PC-3 (cell line): ENCODE data around the gene FBXW4. TPM values are rescaled to one million over a fixed set of nuclear protein-coding genes. Genes with fewer than 3 reads are reported as not detected.
A peak's percentile ranks its signal among the peaks of the same experiment; 100 is the strongest.

Experiments
- ATAC-seq: fragments of 200-7000 bp; cut with Tn5 transposase; 2 replicates; pipeline ENCODE4 v1.9.1; 2020; ENCODE audit warnings: mild to moderate bottlenecking, moderate library complexity
- BruUV-seq: library from RNA; stranded (reverse); fragments of 400-500 nt; replicated peaks from 2 replicates; lab custom pipeline; 2021; lab: Mats Ljungman, UMichigan
- CTCF ChIA-PET: fragments of 300-600 bp; sonication (Branson Sonifier 250); formaldehyde crosslinking; loops from one replicate; lab custom pipeline; 2022; ENCODE audit warnings: antibody characterized with exemption; lab: Charles Lee
- POLR2A ChIA-PET: fragments of 300-600 bp; sonication (Branson Sonifier 250); formaldehyde crosslinking; loops from one replicate; lab custom pipeline; 2022; ENCODE audit warnings: antibody characterized with exemption; ENCODE audit not compliant: unreplicated experiment; lab: Charles Lee
- DNase-seq: peaks from one replicate; pipeline ENCODE4 v3.0.0-alpha.2; 2015
- H2AFZ ChIP-seq: fragments of 300-600 bp; sonication (generic); 2 replicates; pipeline ENCODE4 v1.6.0; 2016; ENCODE audit warnings: antibody characterized with exemption, low read length
- H3F3A ChIP-seq: fragments of 300-600 bp; sonication (generic); one replicate; pipeline ENCODE4 v1.6.0; 2017; ENCODE audit warnings: antibody characterized with exemption, low read length, control low read depth, mild to moderate bottlenecking; ENCODE audit not compliant: unreplicated experiment
- H3K27ac ChIP-seq: fragments of 300-600 bp; sonication (generic); 2 replicates; pipeline ENCODE4 v1.5.1; 2016; ENCODE audit warnings: mild to moderate bottlenecking, low read length
- H3K27me3 ChIP-seq: fragments of 300-600 bp; sonication (generic); 2 replicates; pipeline ENCODE4 v1.6.1; 2016; ENCODE audit warnings: low read length, mixed read lengths
- H3K36me3 ChIP-seq: fragments of 300-600 bp; sonication (generic); 2 replicates; pipeline ENCODE4 v1.6.1; 2016; ENCODE audit warnings: low read depth, mixed run types, low read length, mixed read lengths
- H3K4me1 ChIP-seq: fragments of 300-600 bp; sonication (generic); 2 replicates; pipeline ENCODE4 v1.5.1; 2016; ENCODE audit warnings: low read length; ENCODE audit not compliant: insufficient read depth
- H3K4me2 ChIP-seq: fragments of 300-600 bp; sonication (generic); 2 replicates; pipeline ENCODE4 v1.6.0; 2016; ENCODE audit warnings: low read length
- H3K4me3 ChIP-seq: fragments of 300-600 bp; sonication (generic); 2 replicates; pipeline ENCODE4 v1.5.1; 2016; ENCODE audit warnings: mild to moderate bottlenecking, low read length, mixed read lengths
- H3K79me2 ChIP-seq: fragments of 300-600 bp; sonication (generic); 2 replicates; pipeline ENCODE4 v1.6.1; 2017; ENCODE audit warnings: low read length, mixed read lengths
- H3K9ac ChIP-seq: fragments of 300-600 bp; sonication (generic); 2 replicates; pipeline ENCODE4 v1.6.0; 2016; ENCODE audit warnings: mild to moderate bottlenecking, low read length
- H3K9me2 ChIP-seq: fragments of 300-600 bp; sonication (generic); replicated peaks from 2 replicates; pipeline ENCODE4 v1.6.1; 2016; ENCODE audit warnings: mixed run types, low read length, mixed read lengths
- H3K9me3 ChIP-seq: fragments of 300-600 bp; sonication (generic); 2 replicates; pipeline ENCODE4 v1.6.1; 2016; ENCODE audit warnings: low read length, mixed read lengths
- H4K20me1 ChIP-seq: fragments of 300-600 bp; sonication (generic); 2 replicates; pipeline ENCODE4 v1.6.1; 2016; ENCODE audit warnings: low read length, mixed read lengths
- EZH2 ChIP-seq: fragments of 300-600 bp; sonication (generic); IDR thresholded peaks from one replicate; pipeline ENCODE4 v1.6.1; 2017; ENCODE audit warnings: antibody characterized with exemption, mild to moderate bottlenecking, low read length; ENCODE audit not compliant: unreplicated experiment
- EZH2phosphoT487 ChIP-seq: fragments of 300-600 bp; sonication (generic); IDR thresholded peaks from 2 replicates; pipeline ENCODE4 v1.6.1; 2018; ENCODE audit warnings: mild to moderate bottlenecking, antibody characterized with exemption, low read length, borderline replicate concordance
- intact Hi-C: fragments of 100-400 bp; cut with micrococcal nuclease; formaldehyde crosslinking; loops from 2 replicates; pipeline ENCODE4 v1.9.0; 2023
- total RNA-seq: library from RNA; depleted of rRNA; stranded (reverse); fragments of >200 nt; gene quantifications from 2 replicates; pipeline ENCODE4 v1.2.3, GENCODE V29; 2014
- TF ChIP-seq, protein P1 (sequence below): fragments of 300-600 bp; sonication (generic); conservative IDR thresholded peaks from 2 replicates; pipeline ENCODE4 v1.5.1; 2017; ENCODE audit warnings: antibody characterized with exemption, low read depth, mild to moderate bottlenecking, low read length

FBXW4 gene
- total RNA-seq, 1 experiment from 2014 or later = 18.8 TPM

- H2AFZ ChIP-seq = no peak overlapping the region
- H3K27me3 ChIP-seq = no peaks in the 10 kb centered on the region
- H3K9me2 ChIP-seq = no peaks in the 10 kb centered on the region
- no peaks in the 10 kb centered on the region for H3K36me3 ChIP-seq
- no peaks in the 10 kb centered on the region for H3F3A ChIP-seq
- ChIA-PET CTCF (interaction anchor here (0.6 kb wide), 1 partner anchor 338 kb away, joined by 5 read pairs; no protein-coding TSS in a partner anchor), POLR2A (no interaction called here)
- H3K4me2 ChIP-seq = no peak overlapping the region
- intact Hi-C loops = no loop called here
- BruUV-seq = no TSS peak
- H4K20me1 ChIP-seq = no peaks in the 10 kb centered on the region
- TF ChIP-seq, protein P1, sequence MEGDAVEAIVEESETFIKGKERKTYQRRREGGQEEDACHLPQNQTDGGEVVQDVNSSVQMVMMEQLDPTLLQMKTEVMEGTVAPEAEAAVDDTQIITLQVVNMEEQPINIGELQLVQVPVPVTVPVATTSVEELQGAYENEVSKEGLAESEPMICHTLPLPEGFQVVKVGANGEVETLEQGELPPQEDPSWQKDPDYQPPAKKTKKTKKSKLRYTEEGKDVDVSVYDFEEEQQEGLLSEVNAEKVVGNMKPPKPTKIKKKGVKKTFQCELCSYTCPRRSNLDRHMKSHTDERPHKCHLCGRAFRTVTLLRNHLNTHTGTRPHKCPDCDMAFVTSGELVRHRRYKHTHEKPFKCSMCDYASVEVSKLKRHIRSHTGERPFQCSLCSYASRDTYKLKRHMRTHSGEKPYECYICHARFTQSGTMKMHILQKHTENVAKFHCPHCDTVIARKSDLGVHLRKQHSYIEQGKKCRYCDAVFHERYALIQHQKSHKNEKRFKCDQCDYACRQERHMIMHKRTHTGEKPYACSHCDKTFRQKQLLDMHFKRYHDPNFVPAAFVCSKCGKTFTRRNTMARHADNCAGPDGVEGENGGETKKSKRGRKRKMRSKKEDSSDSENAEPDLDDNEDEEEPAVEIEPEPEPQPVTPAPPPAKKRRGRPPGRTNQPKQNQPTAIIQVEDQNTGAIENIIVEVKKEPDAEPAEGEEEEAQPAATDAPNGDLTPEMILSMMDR = no peak
- TF ChIP-seq EZH2phosphoT487 (no peak), EZH2 (no peak)
- H3K9ac ChIP-seq = no peak overlapping the region
- ATAC-seq = peak; percentile 78
- H3K27ac ChIP-seq = no peak overlapping the region
- no peaks in the 10 kb centered on the region for H3K79me2 ChIP-seq
- no peak overlapping the region for H3K4me3 ChIP-seq
- peak; percentile 56 for DNase-seq
- no peaks in the 10 kb centered on the region for H3K9me3 ChIP-seq
- no peaks in the 10 kb centered on the region for H3K4me1 ChIP-seq
Measured at GRCh38 chr10:101576211-101576863, 118.6 kb downstream of the FBXW4 start.

GRCh38 chr10:101575580-101576210 is 119.3 kb downstream of the FBXW4 start:
- intact Hi-C loops = no loop called here
- Histone ChIP-seq H3F3A (no peaks in the 10 kb centered on the region), H3K27ac (no peak overlapping the region), H2AFZ (no peak overlapping the region), H3K4me2 (no peak overlapping the region), H3K36me3 (no peaks in the 10 kb centered on the region), H3K9ac (no peak overlapping the region), H3K9me3 (no peaks in the 10 kb centered on the region), H4K20me1 (no peaks in the 10 kb centered on the region), H3K79me2 (no peaks in the 10 kb centered on the region), H3K9me2 (no peaks in the 10 kb centered on the region), H3K27me3 (no peaks in the 10 kb centered on the region), H3K4me1 (peaks cover 3% of the 10 kb centered on the region; the same call in 1 of the 2 replicates), H3K4me3 (no peak overlapping the region)
- BruUV-seq = no TSS peak
- DNase-seq = no peak
- TF ChIP-seq EZH2 = no peak
- no peak for TF ChIP-seq EZH2phosphoT487
- TF ChIP-seq, protein P1 = no peak
- no peak for ATAC-seq
- ChIA-PET POLR2A (no interaction called here), CTCF (interaction anchor here (0.6 kb wide), 1 partner anchor 337 kb away, joined by 5 read pairs; no protein-coding TSS in a partner anchor)

- H3K4me2 ChIP-seq = no peak overlapping the region
- H3K9ac ChIP-seq = no peak overlapping the region
- H3K36me3 ChIP-seq = no peaks in the 10 kb centered on the region
- intact Hi-C loops = no loop called here
- H4K20me1 ChIP-seq = no peaks in the 10 kb centered on the region
- H3K9me2 ChIP-seq = no peaks in the 10 kb centered on the region
- ATAC-seq (no peak), DNase-seq (no peak)
- no peak overlapping the region for H3K4me3 ChIP-seq
- no peaks in the 10 kb centered on the region for H3K27me3 ChIP-seq
- ChIA-PET CTCF (no interaction called here), POLR2A (no interaction called here)
- TF ChIP-seq, protein P1 = no peak
- TF ChIP-seq EZH2phosphoT487 (no peak), EZH2 (no peak)
- H2AFZ ChIP-seq = no peak overlapping the region
- H3F3A ChIP-seq = no peaks in the 10 kb centered on the region
- peaks cover 6% of the 10 kb centered on the region; the same call in 1 of the 2 replicates for H3K4me1 ChIP-seq
- H3K9me3 ChIP-seq = no peaks in the 10 kb centered on the region
- H3K79me2 ChIP-seq = no peaks in the 10 kb centered on the region
- BruUV-seq = no TSS peak
- no peak overlapping the region for H3K27ac ChIP-seq
Measured at GRCh38 chr10:101575091-101575490, 119.9 kb downstream of the FBXW4 start.
